HepG2 (cell line): ENCODE results near the gene GLYAT.

Experiments used
- CHCHD3 ChIP-seq: sonication (generic); formaldehyde crosslinking; IDR thresholded peaks from 2 replicates; pipeline ENCODE4 v1.8.0; 2022; ENCODE audit warnings: mild to moderate bottlenecking, missing genetic modification reagents, moderate library complexity
- EP300 ChIP-seq, 3 experiments: sonication (generic) in 1 of 3; formaldehyde crosslinking in 1 of 3; IDR thresholded peaks; 2 replicates each; pipeline versions ENCODE4 v1.5.1 to v1.6.1; 2011 to 2020; ENCODE audit warnings: low read depth in 2 of 3, low read length in 2 of 3, borderline replicate concordance in 1 of 3, improper control_type of control experiment in 1 of 3, mild to moderate bottlenecking in 1 of 3, missing genetic modification reagents in 1 of 3, moderate library complexity in 1 of 3
- FIP1L1 ChIP-seq: fragments of 200-400 bp; formaldehyde crosslinking; IDR thresholded peaks from 2 replicates; pipeline ENCODE4 v1.6.1; 2018; ENCODE audit warnings: low read depth, mild to moderate bottlenecking, low read length, moderate library complexity, borderline replicate concordance; ENCODE audit not compliant: insufficient read depth
- FOXO4 ChIP-seq: sonication (generic); formaldehyde crosslinking; conservative IDR thresholded peaks from 2 replicates; pipeline ENCODE4 v1.8.1; 2023; ENCODE audit warnings: missing genetic modification reagents
- GMEB1 ChIP-seq: sonication (generic); formaldehyde crosslinking; IDR thresholded peaks from 2 replicates; pipeline ENCODE4 v1.5.1; 2020; ENCODE audit warnings: missing genetic modification reagents, mild to moderate bottlenecking, borderline replicate concordance
- NRL ChIP-seq: sonication (generic); formaldehyde crosslinking; IDR thresholded peaks from 2 replicates; pipeline ENCODE4 v1.5.0; 2020; ENCODE audit warnings: missing genetic modification reagents, mild to moderate bottlenecking, moderate library complexity, borderline replicate concordance
- SP1 ChIP-seq, 2 experiments: fragments of 450-650 bp in 1 of 2; sonication (generic) in 1 of 2; formaldehyde crosslinking in 1 of 2; IDR thresholded peaks; 2 replicates each; pipeline versions ENCODE4 v1.4.0 to v1.6.1; 2016 to 2020; ENCODE audit warnings: missing genetic modification reagents in 1 of 2
- SP4 ChIP-seq: sonication (generic); formaldehyde crosslinking; IDR thresholded peaks from 2 replicates; pipeline ENCODE4 v1.8.1; 2023; ENCODE audit warnings: mild to moderate bottlenecking, missing genetic modification reagents
- ZNF274 ChIP-seq: sonication (generic); formaldehyde crosslinking; IDR thresholded peaks from 2 replicates; pipeline ENCODE4 v1.5.1; 2020; ENCODE audit warnings: mild to moderate bottlenecking, missing genetic modification reagents
- TF ChIP-seq, protein P1 (sequence below): sonication (generic); formaldehyde crosslinking; IDR thresholded peaks from 2 replicates; pipeline ENCODE4 v1.5.0; 2020; ENCODE audit warnings: mild to moderate bottlenecking, missing genetic modification reagents, moderate library complexity
- TF ChIP-seq, protein P2 (sequence below): sonication (generic); formaldehyde crosslinking; IDR thresholded peaks from one replicate; pipeline ENCODE4 v1.5.1; 2020; ENCODE audit warnings: mild to moderate bottlenecking, missing genetic modification reagents; ENCODE audit errors: not compliant biosample characterization

GRCh38 chr11:58726737-58727414, 4.9 kb downstream of the GLYAT start:
- TF ChIP-seq FOXO4 (CRISPR knock-in tag) (no peak), CHCHD3 (CRISPR knock-in tag) (no peak), SP1 (IDR thresholded peaks at IDR 0.05) (no peak), SP1 (CRISPR knock-in tag; IDR thresholded peaks at IDR 0.05) (no peak), ZNF274 (CRISPR knock-in tag) (no peak), NRL (no peak), FIP1L1 (no peak), SP4 (CRISPR knock-in tag) (no peak), EP300 (IDR thresholded peaks at IDR 0.05; ENCODE audit: low read depth in 2 of 2, low read length in 2 of 2) (no peak), EP300 (CRISPR knock-in tag; IDR thresholded peaks at IDR 0.05; ENCODE audit: borderline replicate concordance) (no peak), GMEB1 (CRISPR knock-in tag) (no peak)
- TF ChIP-seq, protein P1, sequence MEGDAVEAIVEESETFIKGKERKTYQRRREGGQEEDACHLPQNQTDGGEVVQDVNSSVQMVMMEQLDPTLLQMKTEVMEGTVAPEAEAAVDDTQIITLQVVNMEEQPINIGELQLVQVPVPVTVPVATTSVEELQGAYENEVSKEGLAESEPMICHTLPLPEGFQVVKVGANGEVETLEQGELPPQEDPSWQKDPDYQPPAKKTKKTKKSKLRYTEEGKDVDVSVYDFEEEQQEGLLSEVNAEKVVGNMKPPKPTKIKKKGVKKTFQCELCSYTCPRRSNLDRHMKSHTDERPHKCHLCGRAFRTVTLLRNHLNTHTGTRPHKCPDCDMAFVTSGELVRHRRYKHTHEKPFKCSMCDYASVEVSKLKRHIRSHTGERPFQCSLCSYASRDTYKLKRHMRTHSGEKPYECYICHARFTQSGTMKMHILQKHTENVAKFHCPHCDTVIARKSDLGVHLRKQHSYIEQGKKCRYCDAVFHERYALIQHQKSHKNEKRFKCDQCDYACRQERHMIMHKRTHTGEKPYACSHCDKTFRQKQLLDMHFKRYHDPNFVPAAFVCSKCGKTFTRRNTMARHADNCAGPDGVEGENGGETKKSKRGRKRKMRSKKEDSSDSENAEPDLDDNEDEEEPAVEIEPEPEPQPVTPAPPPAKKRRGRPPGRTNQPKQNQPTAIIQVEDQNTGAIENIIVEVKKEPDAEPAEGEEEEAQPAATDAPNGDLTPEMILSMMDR, result no peak
- TF ChIP-seq, protein P2, sequence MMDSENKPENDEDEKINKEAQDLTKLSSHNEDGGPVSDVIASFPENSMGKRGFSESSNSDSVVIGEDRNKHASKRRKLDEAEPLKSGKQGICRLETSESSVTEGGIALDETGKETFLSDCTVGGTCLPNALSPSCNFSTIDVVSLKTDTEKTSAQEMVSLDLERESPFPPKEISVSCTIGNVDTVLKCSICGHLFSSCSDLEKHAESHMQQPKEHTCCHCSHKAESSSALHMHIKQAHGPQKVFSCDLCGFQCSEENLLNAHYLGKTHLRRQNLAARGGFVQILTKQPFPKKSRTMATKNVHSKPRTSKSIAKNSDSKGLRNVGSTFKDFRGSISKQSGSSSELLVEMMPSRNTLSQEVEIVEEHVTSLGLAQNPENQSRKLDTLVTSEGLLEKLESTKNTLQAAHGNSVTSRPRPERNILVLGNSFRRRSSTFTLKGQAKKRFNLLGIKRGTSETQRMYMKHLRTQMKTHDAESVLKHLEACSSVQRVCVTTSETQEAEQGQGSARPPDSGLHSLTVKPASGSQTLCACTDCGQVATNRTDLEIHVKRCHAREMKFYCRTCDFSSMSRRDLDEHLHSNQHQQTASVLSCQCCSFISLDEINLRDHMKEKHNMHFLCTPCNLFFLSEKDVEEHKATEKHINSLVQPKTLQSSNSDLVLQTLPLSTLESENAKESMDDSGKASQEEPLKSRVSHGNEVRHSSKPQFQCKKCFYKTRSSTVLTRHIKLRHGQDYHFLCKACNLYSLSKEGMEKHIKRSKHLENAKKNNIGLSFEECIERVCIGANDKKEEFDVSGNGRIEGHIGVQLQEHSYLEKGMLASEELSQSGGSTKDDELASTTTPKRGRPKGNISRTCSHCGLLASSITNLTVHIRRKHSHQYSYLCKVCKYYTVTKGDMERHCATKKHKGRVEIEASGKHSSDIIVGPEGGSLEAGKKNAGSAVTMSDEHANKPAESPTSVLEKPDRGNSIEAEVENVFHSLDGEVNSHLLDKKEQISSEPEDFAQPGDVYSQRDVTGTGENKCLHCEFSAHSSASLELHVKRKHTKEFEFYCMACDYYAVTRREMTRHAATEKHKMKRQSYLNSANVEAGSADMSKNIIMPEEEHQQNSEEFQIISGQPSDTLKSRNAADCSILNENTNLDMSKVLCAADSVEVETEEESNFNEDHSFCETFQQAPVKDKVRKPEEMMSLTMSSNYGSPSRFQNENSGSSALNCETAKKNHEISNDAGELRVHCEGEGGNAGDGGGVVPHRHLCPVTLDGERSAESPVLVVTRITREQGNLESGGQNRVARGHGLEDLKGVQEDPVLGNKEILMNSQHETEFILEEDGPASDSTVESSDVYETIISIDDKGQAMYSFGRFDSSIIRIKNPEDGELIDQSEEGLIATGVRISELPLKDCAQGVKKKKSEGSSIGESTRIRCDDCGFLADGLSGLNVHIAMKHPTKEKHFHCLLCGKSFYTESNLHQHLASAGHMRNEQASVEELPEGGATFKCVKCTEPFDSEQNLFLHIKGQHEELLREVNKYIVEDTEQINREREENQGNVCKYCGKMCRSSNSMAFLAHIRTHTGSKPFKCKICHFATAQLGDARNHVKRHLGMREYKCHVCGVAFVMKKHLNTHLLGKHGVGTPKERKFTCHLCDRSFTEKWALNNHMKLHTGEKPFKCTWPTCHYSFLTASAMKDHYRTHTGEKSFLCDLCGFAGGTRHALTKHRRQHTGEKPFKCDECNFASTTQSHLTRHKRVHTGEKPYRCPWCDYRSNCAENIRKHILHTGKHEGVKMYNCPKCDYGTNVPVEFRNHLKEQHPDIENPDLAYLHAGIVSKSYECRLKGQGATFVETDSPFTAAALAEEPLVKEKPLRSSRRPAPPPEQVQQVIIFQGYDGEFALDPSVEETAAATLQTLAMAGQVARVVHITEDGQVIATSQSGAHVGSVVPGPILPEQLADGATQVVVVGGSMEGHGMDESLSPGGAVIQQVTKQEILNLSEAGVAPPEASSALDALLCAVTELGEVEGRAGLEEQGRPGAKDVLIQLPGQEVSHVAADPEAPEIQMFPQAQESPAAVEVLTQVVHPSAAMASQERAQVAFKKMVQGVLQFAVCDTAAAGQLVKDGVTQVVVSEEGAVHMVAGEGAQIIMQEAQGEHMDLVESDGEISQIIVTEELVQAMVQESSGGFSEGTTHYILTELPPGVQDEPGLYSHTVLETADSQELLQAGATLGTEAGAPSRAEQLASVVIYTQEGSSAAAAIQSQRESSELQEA (CRISPR knock-in tag), result no peak
